Cardiac muscle cell (in vitro differentiated cells and primary cell): ENCODE data around the gene NAB2. TPM values are rescaled to one million over a fixed set of nuclear protein-coding genes. Genes with fewer than 3 reads are reported as not detected.
A peak's percentile ranks its signal among the peaks of the same experiment; 100 is the strongest.

ENCODE experiments used
- DNase-seq, 2 donors: peaks; one replicate each; pipeline versions ENCODE4 v3.0.0 to v3.0.0-alpha.2; 2010 to 2017; ENCODE audit warnings: low read depth in 1 of 2, low spot score in 1 of 2
- H3K27ac ChIP-seq: fragments of 200-600 bp; sonication (generic); 2 replicates; pipeline ENCODE4 v1.5.1; 2016
- H3K27me3 ChIP-seq: fragments of 200-600 bp; sonication (generic); 2 replicates; pipeline ENCODE4 v1.6.0; 2016; ENCODE audit warnings: control low read depth
- H3K36me3 ChIP-seq: fragments of 200-600 bp; sonication (generic); 2 replicates; pipeline ENCODE4 v1.5.1; 2016; ENCODE audit warnings: control low read depth
- H3K4me1 ChIP-seq: fragments of 200-600 bp; sonication (generic); 2 replicates; pipeline ENCODE4 v1.8.1; 2017; ENCODE audit warnings: low read depth, mild to moderate bottlenecking, mixed run types
- H3K4me3 ChIP-seq: fragments of 200-600 bp; sonication (generic); 2 replicates; pipeline ENCODE4 v1.5.1; 2016; ENCODE audit warnings: mild to moderate bottlenecking
- H3K9me3 ChIP-seq: fragments of 200-600 bp; sonication (generic); 2 replicates; pipeline ENCODE4 v1.5.1; 2017; ENCODE audit warnings: low read depth, mild to moderate bottlenecking, control low read depth
- polyA plus RNA-seq: library from polyadenylated mRNA; unstranded; fragments of >200 nt; fragmentation: Nextera tagmentation; extraction: Ambion mirVana; gene quantifications from 2 replicates; pipeline ENCODE4 v1.2.1, GENCODE V29; 2016
- total RNA-seq: library from RNA; depleted of rRNA; stranded (reverse); fragments of >200 nt; gene quantifications from 2 replicates; pipeline ENCODE4 v1.2.3, GENCODE V29; 2016
- TF ChIP-seq, protein P1 (sequence below): IDR thresholded peaks from 2 replicates; pipeline ENCODE4 v1.5.1; 2012; ENCODE audit warnings: low read depth, mild to moderate bottlenecking, low read length

The NAB2 gene
- total and polyA plus RNA-seq, 2 experiments from 2014 or later = 11.9 to 35.0 TPM

DNA sequence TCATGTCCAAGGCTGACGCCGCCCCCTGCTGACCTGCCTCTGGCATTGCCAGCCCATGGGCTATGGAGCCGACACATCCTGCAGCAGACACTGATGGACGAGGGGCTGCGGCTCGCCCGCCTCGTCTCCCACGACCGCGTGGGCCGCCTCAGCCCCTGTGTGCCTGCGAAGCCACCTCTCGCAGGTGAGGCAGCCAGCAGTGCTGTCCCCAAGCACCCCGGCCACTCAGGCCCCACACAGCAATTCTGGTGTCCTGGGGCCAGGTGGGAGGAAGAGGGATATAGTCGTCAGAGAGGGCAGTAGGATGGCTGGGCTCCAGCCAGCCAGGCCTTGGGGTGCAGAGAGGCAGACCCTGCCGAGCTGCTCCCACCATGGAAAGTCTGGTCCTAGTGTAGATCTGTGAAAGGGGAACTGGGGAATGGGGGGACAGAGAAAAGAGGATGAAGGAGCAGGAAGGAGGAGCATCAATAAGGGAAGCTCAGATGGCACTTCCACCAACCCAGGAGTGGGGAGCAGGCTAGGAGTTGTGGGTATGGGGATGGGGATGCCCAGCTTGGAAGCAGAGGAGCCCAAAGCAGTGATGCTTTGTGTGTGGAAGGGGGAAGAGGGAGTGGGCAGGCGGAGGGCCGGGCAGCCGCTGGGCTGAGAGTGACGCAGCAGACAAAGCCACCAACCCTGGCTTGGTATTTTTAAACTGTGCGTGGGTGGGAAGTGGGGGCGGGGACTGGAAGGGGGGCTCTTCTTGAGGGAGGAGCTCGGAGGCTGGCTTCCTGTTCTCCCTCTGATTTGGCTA is 4.7 kb downstream of the NAB2 start:
- TF ChIP-seq, protein P1, sequence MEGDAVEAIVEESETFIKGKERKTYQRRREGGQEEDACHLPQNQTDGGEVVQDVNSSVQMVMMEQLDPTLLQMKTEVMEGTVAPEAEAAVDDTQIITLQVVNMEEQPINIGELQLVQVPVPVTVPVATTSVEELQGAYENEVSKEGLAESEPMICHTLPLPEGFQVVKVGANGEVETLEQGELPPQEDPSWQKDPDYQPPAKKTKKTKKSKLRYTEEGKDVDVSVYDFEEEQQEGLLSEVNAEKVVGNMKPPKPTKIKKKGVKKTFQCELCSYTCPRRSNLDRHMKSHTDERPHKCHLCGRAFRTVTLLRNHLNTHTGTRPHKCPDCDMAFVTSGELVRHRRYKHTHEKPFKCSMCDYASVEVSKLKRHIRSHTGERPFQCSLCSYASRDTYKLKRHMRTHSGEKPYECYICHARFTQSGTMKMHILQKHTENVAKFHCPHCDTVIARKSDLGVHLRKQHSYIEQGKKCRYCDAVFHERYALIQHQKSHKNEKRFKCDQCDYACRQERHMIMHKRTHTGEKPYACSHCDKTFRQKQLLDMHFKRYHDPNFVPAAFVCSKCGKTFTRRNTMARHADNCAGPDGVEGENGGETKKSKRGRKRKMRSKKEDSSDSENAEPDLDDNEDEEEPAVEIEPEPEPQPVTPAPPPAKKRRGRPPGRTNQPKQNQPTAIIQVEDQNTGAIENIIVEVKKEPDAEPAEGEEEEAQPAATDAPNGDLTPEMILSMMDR = peak; percentile 59
- peaks cover 11% of the 10 kb centered on the region for H3K4me1 ChIP-seq
- H3K27me3 ChIP-seq = no peaks in the 10 kb centered on the region
- DNase-seq = peak; percentile 70 to 93
- no peaks in the 10 kb centered on the region for H3K9me3 ChIP-seq
- peak overlapping the region; percentile 62 for H3K27ac ChIP-seq
- no peak overlapping the region for H3K4me3 ChIP-seq
- peaks cover 15% of the 10 kb centered on the region for H3K36me3 ChIP-seq

DNA sequence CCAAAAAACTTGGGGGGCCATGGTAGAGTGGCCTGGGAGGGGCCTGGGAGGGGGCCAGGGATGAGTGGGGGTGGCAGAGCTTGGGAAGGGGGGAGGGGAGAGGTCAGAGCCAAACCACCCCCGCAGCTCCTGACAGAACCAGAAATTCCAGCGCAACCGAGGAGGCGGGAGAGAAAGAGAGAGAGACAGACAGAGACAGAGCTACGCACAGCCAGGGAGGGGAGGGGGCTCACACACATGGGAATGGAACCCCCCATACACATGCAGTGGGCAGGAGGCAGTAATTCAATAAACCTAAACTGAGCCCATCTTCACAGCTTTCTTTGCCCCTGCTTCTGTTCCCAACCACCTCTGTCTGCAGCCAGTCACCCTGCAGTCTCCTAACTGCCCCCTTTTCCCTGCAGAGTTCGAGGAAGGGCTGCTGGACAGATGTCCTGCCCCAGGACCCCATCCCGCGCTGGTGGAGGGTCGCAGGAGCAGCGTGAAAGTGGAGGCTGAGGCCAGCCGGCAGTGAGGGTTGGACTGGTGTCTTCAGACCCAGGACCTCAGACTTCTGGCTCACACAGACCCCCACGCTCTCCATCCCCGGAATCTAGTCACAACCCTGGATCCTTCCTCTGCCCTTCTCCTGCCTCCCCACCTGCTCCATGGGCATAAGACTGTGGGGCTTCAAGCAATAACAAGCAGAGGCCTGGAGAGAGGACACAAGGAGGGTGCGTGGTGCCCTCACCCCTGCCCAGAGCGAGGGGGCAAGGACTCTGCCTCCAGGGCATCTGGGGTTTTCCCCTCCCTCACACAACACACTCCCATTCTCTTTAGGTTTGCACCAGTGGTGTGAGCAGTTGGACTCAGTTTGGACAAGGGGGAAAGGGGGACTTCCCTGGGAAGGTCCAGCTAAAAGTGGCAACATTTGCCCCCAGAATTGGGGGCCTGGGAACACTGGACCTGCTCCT is 5.6 kb downstream of the NAB2 start:
- Histone ChIP-seq H3K27me3 (no peaks in the 10 kb centered on the region), H3K4me1 (peaks cover 12% of the 10 kb centered on the region), H3K27ac (peak overlapping the region; percentile 62), H3K36me3 (peaks cover 15% of the 10 kb centered on the region), H3K9me3 (no peaks in the 10 kb centered on the region), H3K4me3 (no peak overlapping the region)
- TF ChIP-seq, protein P1 = no peak
- no peak for DNase-seq

DNA sequence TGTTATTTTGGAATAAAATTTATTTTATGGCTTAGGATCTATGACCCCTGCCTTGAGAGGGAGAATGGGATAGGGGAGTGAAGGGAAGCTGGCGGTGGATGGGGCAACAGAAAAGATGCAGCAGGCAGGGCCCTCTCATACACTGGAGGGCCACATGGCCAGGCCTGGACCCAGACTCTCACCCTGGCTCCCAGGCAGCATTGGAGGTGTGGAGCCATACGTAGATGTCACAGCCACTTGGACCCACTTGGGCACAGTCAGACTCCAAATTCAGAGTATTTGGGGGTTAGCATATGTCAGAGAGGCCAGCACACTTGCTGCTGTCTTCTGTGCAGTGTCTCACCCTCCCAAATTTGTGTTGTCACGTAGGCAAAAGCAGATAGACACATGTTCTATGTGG is 6.5 kb downstream of the NAB2 start:
- Histone ChIP-seq H3K27ac (peak overlapping the region; percentile 62), H3K27me3 (no peaks in the 10 kb centered on the region), H3K4me3 (no peak overlapping the region), H3K36me3 (peaks cover 15% of the 10 kb centered on the region), H3K9me3 (no peaks in the 10 kb centered on the region), H3K4me1 (peaks cover 10% of the 10 kb centered on the region)
- TF ChIP-seq, protein P1 = no peak
- DNase-seq = no peak

DNA sequence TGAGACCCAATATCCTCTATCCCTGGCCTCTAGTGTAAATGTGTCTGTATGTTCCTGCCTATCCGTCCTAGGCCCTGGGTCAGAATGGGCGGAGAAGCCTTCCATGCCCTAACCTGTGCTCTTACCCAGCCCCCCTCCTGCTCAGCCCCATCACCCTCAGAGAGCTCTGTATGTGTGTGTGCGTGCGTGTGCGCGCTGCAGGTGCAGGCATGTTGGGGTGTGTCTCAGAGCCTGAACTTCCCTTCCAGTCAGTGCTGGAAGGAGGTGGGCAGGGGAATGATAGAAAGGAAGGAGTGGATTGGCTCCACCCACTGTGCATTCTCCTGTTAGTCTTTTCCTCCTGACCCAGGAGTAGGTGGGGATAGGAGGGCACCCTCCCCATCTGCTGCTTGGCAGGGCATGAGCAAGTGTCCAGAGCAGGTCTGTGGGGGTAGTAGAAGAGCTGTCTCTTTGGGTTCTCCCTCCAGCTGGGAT is 7.2 kb downstream of the NAB2 start:
- Histone ChIP-seq H3K4me3 (no peak overlapping the region), H3K9me3 (no peaks in the 10 kb centered on the region), H3K27me3 (no peaks in the 10 kb centered on the region), H3K27ac (peak overlapping the region; percentile 16), H3K4me1 (peaks cover 7% of the 10 kb centered on the region), H3K36me3 (peaks cover 15% of the 10 kb centered on the region)
- TF ChIP-seq, protein P1 = no peak
- peak in 1 of 2 donors; percentile 41 for DNase-seq

DNA sequence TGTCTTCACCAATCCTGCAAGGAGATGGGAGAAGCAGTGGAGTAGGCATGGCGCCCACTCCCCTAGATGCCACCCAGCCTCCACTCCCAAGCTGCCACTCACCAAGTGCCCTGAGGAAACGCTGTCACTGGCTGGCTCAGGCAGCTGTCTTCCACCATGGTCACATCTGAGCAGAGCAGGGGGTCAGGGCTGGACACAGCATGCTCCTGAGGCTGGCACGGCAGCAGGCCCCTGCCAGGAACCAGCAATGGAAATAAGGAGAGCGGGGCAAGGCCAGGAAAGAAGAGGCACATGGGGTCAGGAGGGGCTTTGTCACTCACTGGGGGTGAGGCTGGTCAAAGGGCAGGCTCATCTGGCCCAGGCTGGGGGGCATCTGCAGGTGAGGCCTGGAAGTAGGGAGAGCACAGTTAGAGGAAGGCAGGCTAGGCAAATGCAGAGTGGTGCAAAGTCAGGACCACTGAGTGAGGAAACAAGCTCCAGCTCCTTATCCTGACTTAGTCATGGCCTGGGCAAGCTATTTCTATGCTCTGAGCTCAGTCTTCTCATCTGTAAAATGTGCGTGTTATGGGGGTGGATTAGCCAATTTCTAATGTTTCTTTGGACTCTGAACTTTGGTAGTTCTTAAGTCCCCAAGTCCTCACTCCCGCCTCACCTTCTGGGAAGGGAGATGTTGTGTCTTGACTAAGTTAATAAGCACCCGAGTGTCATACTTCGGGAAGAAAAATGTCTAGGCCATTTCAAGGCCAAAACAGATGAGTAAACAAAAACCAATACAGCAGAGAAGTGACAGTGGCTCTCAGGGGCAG is 8.0 kb downstream of the NAB2 start:
- TF ChIP-seq, protein P1 = no peak
- H3K4me3 ChIP-seq = no peak overlapping the region
- no peak for DNase-seq
- H3K36me3 ChIP-seq = peaks cover 9% of the 10 kb centered on the region
- peak overlapping the region; percentile 16 for H3K27ac ChIP-seq
- no peaks in the 10 kb centered on the region for H3K27me3 ChIP-seq
- no peaks in the 10 kb centered on the region for H3K9me3 ChIP-seq
- H3K4me1 ChIP-seq = peaks cover 7% of the 10 kb centered on the region
